Measurements from ENCODE around the gene SH3TC1. TPM values are rescaled to one million over a fixed set of nuclear protein-coding genes. Genes with fewer than 3 reads are reported as not detected.

SH3TC1 gene
- polyA plus RNA-seq, 1 donor (not counting 4 experiments of a cell fraction or from before 2014, with no cell fraction given), result 12.3 TPM

DNA sequence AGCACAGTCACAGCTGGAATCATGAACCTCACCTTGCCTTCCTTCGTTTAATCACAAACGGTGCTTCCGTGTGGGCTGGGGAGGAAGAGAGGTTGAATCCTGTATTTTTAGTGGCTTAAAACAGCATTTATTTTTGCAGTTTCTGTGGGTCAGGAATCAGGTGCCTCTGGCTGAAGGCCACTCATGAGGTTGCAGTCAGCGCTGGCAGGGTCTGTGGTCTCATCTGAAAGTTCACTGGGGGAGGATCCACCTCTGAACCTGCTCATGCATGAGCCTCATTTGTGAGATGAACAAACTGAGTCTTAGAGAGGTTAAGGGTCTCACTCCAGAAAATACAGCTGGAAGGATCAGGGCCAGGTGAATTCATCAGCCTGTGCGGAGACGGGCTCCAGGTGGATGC is 23.4 kb upstream of the SH3TC1 start:
- no peaks in the 10 kb centered on the region for H3K9me3 ChIP-seq (ENCODE audit: control insufficient read depth, low read depth, low read length)
- no peaks in the 10 kb centered on the region for H3K9me1 ChIP-seq (ENCODE audit: control insufficient read depth, extremely low read depth, insufficient read depth, low read length)
- peaks cover 3% of the 10 kb centered on the region for H3K4me1 ChIP-seq (ENCODE audit: control insufficient read depth, extremely low read depth, insufficient read depth, low read length)
- no peak overlapping the region for H3K27ac ChIP-seq (ENCODE audit: control insufficient read depth, insufficient read depth, low read length)
- H3K79me2 ChIP-seq (ENCODE audit: control insufficient read depth, insufficient read depth, low read length), result no peaks in the 10 kb centered on the region
- FAIRE-seq (no peak), DNase-seq (ENCODE audit: low read depth, low spot score) (no peak)
- TF ChIP-seq, protein P1, sequence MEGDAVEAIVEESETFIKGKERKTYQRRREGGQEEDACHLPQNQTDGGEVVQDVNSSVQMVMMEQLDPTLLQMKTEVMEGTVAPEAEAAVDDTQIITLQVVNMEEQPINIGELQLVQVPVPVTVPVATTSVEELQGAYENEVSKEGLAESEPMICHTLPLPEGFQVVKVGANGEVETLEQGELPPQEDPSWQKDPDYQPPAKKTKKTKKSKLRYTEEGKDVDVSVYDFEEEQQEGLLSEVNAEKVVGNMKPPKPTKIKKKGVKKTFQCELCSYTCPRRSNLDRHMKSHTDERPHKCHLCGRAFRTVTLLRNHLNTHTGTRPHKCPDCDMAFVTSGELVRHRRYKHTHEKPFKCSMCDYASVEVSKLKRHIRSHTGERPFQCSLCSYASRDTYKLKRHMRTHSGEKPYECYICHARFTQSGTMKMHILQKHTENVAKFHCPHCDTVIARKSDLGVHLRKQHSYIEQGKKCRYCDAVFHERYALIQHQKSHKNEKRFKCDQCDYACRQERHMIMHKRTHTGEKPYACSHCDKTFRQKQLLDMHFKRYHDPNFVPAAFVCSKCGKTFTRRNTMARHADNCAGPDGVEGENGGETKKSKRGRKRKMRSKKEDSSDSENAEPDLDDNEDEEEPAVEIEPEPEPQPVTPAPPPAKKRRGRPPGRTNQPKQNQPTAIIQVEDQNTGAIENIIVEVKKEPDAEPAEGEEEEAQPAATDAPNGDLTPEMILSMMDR (optimal IDR thresholded peaks at IDR 0.05 in 1 of 3, IDR thresholded peaks at IDR 0.05 in 1 of 3, conservative IDR thresholded peaks at IDR 0.05 in 1 of 3; ENCODE audit: extremely low read depth in 1 of 3, insufficient read depth in 2 of 3, low read length in 3 of 3), result no peak
- no peak for TF ChIP-seq EZH2 (IDR thresholded peaks at IDR 0.05; ENCODE audit: low read length)
- H4K20me1 ChIP-seq (ENCODE audit: control insufficient read depth, extremely low read depth, insufficient read depth, low read length), result no peaks in the 10 kb centered on the region
- no peak overlapping the region for H3K9ac ChIP-seq (ENCODE audit: control insufficient read depth, extremely low read depth, insufficient read depth, low read length)
- no peak overlapping the region for H2AFZ ChIP-seq (ENCODE audit: control insufficient read depth, low read length)
- H3K36me3 ChIP-seq (ENCODE audit: control insufficient read depth in 2 of 2, extremely low read depth in 1 of 2, insufficient read depth in 2 of 2, low read length in 2 of 2), result no peaks in the 10 kb centered on the region
- no peak overlapping the region for H3K4me3 ChIP-seq (ENCODE audit: control insufficient read depth in 2 of 3, extremely low read depth in 1 of 3, insufficient read depth in 2 of 3, low read depth in 1 of 3, low read length in 3 of 3)
- H3K4me2 ChIP-seq (ENCODE audit: control insufficient read depth, extremely low read depth, insufficient read depth, low read depth, low read length), result no peak overlapping the region
- dilution Hi-C loops (cut with MboI; ENCODE audit: extremely low pct_ligation_motif_present, low sequenced_read_pairs), result no loop called here
- peaks cover 8% of the 10 kb centered on the region for H3K27me3 ChIP-seq (ENCODE audit: control insufficient read depth, extremely low read depth, insufficient read depth, low read length)

DNA sequence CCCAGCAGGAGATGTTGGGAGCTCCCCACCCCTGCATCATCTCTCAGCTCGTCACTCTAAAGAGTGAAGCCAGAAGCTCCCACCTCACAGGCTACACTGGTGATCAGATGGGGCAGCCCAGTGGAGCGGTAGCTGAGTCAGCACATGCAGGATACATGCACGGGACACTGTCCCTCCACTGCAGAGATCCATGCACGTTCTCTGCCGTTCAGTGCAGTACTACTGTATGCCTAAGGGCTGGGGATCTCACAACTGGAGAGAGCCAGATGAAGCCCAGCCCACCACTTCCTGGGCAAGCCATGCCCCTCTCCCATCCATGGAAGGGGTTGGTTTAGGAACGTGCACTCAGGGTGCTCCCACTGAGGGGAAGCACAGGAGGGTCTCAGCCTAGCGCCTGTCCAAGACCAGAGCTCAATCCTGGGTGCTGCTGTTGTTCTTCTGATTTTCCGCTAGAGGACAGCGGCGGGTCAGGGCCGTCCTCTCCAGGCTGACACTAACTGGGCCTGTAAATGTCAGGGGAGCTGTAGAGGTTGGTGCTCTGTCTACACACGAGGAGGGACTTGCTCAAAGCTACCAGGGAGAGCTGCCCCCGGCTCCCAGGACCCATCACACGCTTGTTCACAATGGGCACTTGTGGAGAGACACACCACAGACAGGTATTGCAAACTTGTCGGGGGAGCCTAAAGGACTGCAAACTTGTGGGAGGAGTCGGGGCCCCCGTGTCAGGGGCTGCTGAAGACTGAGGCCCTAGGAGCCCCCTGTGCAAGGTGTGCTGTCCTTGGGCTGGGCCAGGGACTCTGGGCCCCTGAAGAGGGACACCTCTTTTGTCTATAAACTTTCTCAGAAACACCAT is 22.3 kb upstream of the SH3TC1 start:
- DNase-seq (ENCODE audit: low read depth, low spot score) (no peak), FAIRE-seq (no peak)
- H3K9me1 ChIP-seq (ENCODE audit: control insufficient read depth, extremely low read depth, insufficient read depth, low read length), result no peaks in the 10 kb centered on the region
- dilution Hi-C loops (cut with MboI; ENCODE audit: extremely low pct_ligation_motif_present, low sequenced_read_pairs), result no loop called here
- no peak overlapping the region for H3K4me3 ChIP-seq (ENCODE audit: control insufficient read depth in 2 of 3, extremely low read depth in 1 of 3, insufficient read depth in 2 of 3, low read depth in 1 of 3, low read length in 3 of 3)
- H3K4me2 ChIP-seq (ENCODE audit: control insufficient read depth, extremely low read depth, insufficient read depth, low read depth, low read length), result no peak overlapping the region
- TF ChIP-seq, protein P1 (optimal IDR thresholded peaks at IDR 0.05 in 1 of 3, IDR thresholded peaks at IDR 0.05 in 1 of 3, conservative IDR thresholded peaks at IDR 0.05 in 1 of 3; ENCODE audit: extremely low read depth in 1 of 3, insufficient read depth in 2 of 3, low read length in 3 of 3), result peak in 2 of 3 experiments; percentile 96 to 97
- no peak for TF ChIP-seq EZH2 (IDR thresholded peaks at IDR 0.05; ENCODE audit: low read length)
- H3K27me3 ChIP-seq (ENCODE audit: control insufficient read depth, extremely low read depth, insufficient read depth, low read length), result peaks cover 6% of the 10 kb centered on the region
- H3K9me3 ChIP-seq (ENCODE audit: control insufficient read depth, low read depth, low read length), result no peaks in the 10 kb centered on the region
- H3K9ac ChIP-seq (ENCODE audit: control insufficient read depth, extremely low read depth, insufficient read depth, low read length), result no peak overlapping the region
- H3K36me3 ChIP-seq (ENCODE audit: control insufficient read depth in 2 of 2, extremely low read depth in 1 of 2, insufficient read depth in 2 of 2, low read length in 2 of 2), result no peaks in the 10 kb centered on the region
- H3K79me2 ChIP-seq (ENCODE audit: control insufficient read depth, insufficient read depth, low read length), result no peaks in the 10 kb centered on the region
- no peak overlapping the region for H2AFZ ChIP-seq (ENCODE audit: control insufficient read depth, low read length)
- peaks cover 4% of the 10 kb centered on the region for H3K4me1 ChIP-seq (ENCODE audit: control insufficient read depth, extremely low read depth, insufficient read depth, low read length)
- H3K27ac ChIP-seq (ENCODE audit: control insufficient read depth, insufficient read depth, low read length), result no peak overlapping the region
- H4K20me1 ChIP-seq (ENCODE audit: control insufficient read depth, extremely low read depth, insufficient read depth, low read length), result no peaks in the 10 kb centered on the region

Measured in keratinocyte (primary cell).